ENCODE results near the gene TLNRD1.
"Not testable (repeated sequence)": the region's sequence is repeated elsewhere in the genome, so short reads cannot be mapped to it uniquely, and the experiment has no call there.

The TLNRD1 gene

DNA sequence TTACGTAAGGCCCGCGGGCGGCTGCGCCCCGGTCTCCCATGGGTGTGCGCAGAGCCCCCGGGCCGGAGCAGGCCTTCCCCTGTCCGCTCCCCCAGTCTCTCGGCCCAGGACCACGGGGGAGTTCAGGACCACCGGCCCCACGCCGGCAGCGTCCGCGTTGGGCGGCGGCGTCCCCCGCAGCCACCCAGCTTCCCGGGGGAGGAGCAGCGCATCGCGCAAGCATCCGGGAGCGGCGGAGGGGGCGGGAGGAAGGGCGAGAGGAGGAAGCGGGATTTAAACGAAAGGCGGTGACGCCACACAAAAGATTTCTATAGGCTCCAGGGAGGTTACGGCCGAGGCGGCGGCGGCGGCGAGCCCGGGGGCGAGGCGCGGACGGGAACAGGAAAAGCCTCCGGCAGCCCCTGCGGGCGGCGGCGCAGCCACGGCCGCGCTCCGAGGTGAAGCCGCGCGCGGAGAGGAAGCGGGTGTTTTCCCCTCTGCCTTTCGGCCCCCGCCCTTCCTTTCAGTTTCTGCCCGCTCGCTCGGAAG, at the start of gene TLNRD1:
Gene TLNRD1, plus strand, starts transcription at position 300 of the 528 bp plus-strand sequence. CDS start 1,349 bp downstream, outside the sequence.
- no peak for FAIRE-seq

DNA sequence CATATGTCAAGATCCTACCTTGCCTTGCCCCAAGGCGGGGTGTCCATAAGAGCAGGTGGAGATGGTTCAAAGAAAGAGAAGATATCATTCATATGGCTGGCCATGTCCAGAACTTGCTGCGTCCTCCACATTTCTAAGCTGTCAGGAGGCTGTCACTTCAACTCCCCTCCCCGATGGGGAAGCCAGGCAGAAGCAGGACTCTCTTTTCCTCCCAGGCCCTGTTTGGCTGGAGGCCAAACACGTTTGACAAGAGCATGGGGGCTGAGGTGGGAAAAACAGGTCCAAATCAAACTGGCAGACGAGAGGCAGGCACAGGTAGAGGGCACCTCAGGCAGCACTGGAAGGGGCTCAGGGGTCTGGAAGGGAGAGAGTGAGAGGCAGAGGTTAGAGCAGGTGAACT, 48.8 kb upstream of the TLNRD1 start:
- no peak for FAIRE-seq

DNA sequence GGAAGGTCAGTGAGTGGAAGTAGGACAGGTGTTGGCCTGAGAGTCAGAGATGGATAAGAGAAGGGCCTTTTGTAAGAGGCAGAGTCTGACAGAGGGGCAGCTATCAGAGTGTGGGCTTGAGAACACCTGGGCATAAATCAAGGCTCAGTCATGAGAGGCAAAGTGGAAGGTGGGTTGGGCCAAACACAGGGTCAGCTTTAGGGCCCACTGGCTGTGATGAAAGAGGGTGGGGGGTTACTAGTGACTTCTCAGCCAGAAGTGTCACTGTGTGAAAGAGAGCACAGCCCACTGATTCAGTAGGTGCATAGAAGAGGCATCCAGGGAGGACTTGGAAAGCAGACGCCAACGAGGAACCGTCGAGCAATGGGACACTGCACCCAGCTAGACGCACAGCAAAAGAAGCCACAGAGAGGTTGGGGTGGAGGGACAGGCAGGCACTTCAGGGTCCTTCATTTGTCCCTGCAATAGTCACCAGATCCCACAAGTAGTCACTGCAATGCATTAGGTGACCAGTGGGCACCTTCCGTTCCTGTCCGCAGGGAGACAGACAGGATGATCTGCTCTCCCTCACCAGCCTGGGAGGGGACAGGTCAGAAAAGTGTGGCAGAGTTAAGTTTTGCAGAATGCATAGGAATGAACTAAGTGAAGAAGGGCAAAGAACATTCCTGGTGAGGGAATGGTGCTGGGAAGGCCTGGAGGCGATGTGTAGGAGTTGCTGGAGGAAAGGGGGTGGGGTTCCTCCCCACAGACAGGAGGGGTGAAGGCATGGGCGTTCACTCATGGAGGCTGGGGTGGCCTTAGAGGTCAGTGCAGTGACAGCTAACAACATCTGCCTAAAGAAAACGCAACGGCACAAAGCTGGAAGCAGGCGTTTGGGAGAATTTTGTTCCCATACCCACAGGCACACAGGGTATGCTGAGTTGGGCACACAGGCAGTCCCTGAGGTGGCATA, 47.4 kb upstream of the TLNRD1 start:
- FAIRE-seq: no peak

DNA sequence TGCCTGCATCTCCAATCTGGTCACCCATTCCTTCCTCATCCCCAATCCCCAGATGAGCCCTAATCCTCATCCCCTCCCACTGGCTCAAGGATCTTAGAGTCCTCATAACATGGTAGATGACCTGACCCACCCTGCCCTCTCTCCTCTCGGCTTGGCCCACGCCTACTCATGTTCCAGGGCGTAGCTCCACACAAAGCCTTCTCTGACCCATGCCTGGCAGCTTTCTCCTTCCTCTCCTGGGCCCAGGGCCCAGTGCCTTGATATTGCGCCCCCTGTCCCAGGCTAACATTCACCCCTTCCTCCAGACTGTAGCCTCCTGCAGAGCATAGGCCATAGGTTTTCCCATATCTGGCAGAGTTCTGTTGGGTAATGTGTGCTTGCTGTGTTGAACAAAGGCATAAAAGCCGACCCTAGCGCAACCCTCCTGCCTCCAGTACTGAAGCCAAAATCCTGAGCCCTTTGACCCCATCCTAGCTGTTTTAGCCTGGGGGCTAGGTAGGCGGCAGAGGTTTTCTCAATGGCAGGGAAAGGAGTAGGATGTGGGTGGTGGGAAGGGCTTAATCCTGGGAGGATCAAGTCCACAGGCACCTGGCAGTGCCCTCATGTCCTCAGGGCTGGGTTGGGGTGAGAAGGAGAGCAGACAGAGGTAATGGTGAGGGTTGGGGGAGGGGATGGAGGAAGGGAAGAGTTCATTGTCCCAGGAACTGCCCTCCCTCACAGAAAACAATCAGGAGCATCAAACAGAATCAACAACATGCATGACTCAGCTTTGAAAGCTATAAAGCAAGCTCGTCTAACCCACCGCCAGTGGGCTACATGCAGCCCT, 46.6 kb upstream of the TLNRD1 start:
- no peak for FAIRE-seq

DNA sequence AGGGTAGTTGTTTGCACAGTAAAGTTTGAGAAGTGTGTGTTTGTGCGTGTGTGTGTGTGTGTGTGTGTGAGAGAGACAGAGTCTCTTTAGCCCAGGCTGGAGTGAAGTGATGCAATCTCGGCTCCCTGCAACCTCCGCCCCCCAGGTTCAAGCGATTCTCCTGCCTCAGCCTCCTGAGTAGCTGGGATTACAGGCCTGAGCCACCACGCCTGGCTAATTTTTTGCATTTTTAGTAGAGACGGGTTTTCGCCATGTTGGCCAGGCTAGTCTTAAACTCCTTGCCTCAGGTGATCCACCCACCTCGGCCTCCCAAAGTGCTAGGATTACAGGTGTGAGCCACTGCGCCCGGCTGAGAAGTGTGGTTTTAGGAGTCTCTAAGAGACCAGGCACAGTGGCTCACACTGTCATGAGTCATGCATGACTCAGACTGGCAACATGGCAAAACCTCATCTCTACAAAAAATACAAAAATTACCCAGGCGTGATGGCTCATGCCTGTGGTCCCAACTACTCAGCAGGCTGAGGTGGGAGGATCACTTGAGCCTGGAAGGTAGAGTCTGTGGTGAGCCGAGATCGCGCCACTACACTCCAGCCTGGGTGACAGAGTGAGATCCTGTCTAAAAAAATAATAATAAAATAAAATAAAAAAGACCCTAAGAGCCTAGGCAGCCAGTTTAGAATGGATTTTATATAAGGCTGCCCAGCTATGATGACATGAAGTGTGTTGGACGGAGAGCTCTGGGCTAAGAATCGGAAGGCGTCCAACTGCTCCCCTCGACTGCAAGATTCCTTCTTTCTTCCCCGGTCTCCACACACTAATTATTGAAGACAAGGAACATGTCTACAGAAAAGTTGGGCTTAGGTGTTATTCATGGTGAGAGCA, 44.9 kb upstream of the TLNRD1 start:
- FAIRE-seq: not testable (repeated sequence)

DNA sequence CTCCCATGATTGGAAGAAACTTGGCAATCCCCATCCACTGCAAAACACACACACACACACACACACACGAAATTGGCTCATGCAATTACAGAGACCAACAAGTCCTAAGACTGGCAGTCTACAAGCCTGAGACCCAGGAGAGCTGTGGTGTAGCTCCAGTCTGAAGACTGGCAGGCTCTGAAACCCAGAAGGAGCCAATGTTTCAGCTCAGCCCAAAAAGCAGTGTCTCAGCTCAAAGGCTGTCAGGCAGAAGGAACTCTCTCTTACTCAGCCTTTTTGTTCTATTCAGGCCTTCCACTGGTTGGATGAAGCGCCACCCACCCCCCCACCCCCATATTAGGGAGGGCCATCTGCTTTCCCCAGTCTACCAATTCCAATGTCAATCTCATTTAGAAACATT, 43.2 kb upstream of the TLNRD1 start:
- no peak for FAIRE-seq

DNA sequence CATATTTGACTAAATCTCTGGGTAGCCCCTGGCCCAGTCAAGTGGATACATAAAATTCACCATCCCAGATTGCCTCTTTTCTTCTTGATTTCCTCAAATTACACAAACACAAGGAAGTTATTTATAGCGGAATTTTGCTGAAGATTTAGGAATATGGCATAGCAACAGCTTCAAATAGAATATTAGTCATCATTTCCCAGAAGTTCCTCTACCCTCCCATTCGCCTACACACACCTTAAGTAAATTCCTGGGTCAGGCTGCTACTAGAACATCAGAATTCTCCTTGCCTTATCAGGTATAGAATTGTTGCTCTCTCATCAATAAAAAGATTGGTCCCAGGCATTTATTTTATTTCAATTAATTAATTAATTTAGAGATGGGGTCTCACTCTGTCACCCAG, 42.7 kb upstream of the TLNRD1 start:
- FAIRE-seq: no peak

DNA sequence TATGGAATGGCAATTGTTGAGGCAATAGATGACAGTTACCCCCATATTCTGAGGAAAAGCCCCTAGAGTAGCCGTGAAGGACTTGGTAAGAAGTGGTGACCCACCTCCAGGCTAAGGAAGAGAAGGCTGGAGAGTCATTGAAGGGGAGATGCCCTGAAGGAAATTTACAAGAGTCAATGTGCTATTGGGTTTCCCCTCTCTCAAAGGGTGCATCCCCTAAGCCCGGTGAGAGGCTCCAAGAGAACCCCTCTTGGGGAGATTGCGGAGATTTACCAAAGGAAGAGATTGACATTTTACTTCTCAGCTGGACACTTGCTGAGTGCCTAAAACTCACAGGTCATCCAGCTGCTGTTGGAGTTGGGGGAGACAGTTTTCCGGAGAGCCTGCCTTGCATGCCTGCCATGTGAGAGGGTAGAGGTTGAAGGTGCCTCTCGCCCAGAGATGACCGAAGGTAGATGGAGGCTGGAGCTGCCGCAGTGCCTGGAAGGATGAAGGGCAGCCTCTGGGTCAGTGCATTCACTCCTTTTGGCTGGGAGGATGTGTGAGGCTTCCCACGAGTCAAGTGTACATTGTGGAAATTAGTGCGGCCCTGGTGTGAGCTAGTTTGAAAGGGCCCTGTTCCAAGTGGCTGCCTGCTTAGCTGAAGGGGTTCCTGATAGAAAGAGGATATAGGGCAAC, 41.8 kb upstream of the TLNRD1 start:
- FAIRE-seq: no peak

DNA sequence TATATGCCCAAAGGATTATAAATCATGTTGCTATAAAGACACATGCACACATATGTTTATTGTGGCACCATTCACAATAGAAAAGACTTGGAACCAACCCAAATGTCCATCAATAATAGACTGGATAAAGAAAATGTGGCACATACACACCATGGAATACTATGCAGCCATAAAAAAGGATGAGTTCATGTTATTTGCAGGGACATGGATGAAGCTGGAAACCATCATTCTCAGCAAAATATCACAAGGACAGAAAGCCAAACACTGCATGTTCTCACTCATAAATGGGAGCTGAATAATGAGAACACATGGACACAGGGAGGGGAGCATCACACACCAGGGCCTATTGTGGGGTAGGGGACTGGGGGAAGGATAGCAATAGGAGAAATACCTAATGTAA, 35.3 kb upstream of the TLNRD1 start:
- not testable (repeated sequence) for FAIRE-seq

DNA sequence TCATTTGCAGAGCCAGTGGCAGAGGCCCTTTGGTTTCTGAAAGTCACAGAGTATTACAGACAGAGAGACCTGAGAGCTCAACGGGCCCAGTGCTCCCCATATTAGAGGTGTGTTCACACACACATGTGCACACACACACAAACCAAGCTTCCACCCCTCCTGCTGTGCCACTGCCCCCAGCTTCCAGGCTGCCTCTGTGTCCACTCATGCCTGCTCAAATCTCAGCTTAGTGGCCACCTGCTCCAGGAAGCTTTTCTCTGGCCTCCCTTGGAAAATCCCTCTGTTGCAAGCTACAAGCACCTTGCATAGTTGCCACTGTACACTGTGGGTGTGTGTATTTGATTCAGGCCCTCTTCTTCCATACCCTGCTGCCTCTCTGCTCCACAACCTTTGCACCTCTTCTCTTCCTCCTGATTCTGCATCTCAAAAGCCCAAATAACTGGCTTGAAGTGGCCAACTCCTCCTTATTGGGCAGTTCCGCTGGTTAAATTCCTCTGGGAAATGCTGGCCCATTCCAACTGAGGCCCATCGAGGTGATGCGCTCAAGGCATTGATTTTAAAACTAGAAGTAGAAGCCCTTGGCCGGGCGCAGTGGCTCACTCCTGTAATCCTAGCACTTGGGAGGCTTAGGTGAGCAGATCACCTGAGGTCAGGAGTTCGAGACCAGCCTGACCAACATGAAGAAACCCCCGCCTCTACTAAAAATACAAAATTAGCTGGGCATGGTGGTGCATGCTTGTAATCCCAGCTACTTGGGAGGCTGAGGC, 34.1 kb upstream of the TLNRD1 start:
- no peak for FAIRE-seq

DNA sequence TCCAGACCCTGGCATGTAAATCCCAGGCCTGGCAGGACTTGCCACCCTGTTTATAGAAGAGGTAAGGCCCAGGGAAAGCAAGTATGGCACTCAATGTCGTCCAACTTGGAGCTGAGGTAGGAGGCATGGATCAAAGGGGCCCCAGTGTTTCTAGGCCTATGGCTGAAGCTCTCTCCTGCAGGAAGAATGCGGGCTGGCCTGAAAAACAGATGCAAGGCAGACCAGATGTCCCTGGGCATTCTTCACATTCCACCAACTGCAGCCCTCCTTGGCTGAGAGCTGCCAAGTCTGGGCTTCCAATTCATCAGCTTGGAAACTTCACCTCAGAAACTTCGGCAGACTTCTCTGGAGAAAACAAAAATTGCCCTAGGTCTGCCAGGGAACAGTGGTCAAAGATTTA, 33.3 kb upstream of the TLNRD1 start:
- FAIRE-seq: no peak

DNA sequence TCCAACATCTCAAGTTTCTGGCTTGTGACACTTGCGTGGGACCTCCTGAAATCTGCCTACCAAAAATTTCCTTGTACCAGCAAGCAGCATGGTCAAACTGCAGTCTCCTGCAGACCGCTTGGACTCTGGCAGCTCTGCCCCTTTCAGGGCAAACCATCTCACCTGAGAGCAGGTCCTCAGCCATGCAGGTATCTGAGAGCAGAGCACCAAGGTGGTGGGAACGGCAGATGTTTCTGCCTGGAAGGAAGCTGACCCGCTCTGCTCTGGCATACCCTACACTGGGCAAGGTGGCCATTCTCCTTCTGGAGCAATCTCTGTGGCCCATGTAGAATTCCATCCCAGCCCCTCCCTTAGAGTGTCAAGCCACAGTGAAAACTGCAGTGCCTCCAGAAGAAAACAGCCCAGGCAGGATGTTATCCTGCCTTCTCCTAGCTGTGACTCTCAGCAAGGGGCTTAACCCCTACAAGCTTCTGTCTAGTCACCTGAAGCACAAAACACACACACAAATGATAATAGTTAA, 32.7 kb upstream of the TLNRD1 start:
- no peak for FAIRE-seq

DNA sequence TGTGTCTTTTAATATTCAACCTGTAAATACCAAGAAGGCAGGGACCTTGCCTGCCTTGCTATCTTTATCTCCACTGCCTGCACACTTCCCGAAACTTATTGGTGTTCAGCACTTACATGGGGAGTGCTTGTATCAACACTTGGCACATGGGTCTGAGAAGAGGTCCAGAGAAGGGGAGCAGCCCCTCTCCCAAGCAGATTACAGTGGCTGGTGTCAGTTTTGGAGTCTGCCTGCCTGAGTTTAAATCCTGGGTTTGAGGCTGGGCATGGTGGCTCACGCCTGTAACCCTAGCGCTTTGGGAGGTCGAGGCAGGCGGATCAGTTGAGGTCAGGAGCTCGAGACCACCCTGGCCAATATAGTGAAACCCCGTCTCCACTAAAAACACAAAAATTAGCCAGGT, 31.4 kb upstream of the TLNRD1 start:
- no peak for FAIRE-seq

DNA sequence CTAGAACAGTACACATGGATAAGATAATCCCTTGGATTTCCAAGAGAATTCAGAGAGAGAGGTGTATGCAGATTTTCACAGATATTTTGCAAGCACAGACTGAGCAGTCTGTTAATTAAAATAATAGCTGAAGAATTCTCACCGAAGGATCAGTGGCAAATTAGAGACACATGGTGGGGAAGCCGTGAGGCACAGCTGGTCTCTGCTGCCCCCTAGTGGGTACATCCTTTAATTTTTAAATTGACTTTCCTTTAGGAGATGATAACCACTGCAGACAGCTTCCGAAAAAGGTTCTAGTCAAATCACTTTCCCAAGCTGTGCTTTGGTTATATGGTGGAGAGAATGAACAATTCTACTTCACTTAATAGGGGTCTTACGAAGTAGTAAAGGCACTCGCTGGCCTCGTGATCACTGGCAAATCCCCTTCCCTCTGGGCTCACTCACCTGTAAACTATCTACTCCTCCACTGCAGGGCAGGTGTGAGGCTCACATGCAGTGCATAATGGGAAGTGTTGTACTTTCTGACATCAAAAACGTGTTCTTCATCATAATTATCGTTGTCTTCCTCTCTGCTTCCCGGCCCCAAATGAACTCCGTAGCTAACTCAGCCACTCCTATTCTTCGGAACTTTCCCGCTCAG, 30.6 kb upstream of the TLNRD1 start:
- FAIRE-seq: no peak

DNA sequence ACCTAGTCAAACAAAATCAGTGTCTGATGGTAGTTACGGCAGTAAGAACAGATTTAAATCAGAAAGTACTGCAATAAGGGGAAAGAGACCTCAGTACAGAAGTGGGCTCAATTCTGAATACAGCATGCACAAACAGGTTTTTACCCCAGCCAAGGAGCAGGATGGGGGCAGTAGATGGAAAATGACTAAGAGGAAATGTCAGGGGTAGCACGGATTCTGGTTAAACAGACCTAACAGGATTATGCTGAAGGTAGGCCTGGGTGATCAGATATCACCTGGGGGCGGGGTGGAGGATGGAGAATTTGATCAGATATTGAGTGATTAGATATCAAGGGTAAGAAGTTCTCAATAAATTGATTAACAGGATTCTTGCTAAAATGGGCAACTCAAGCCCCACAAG, 30.1 kb upstream of the TLNRD1 start:
- no peak for FAIRE-seq

DNA sequence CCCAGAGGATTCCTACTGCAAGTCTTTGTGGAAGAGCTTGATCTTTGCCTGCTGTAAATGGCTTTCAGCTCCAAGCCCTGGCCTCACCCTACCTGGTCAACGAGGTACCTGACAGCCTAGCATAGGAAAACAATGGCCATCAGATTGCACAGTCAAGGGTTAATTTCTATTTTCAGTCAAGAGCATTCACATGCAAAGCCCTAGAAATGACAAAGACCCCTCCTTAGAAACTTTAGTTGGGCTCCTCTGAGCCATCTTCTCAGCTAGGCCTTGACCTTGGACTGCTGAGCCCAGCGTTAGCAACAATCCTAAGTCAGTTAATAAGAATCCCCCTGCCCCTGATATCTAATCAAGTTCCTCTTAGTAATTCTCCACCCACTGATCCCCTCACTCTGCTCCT, 29.6 kb upstream of the TLNRD1 start:
- no peak for FAIRE-seq

DNA sequence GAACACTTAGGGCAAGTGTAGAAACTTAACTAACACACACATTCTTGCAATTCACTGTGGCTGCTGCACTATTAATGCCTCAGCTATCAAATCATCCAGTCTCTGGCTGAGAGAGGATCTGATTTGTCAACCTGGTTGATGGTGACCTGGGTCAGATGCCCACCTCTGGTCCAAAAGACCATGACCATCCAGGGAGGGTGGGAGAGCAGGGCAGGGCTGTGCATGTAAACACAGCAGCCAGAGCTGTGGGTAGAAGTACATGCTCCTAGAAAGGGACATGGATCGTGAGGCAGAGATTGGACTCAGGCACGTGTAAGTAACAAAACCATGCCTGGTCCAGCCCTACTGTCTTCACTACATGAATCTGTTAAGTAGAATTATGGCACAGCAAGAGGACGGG, 28.4 kb upstream of the TLNRD1 start:
- FAIRE-seq: no peak

DNA sequence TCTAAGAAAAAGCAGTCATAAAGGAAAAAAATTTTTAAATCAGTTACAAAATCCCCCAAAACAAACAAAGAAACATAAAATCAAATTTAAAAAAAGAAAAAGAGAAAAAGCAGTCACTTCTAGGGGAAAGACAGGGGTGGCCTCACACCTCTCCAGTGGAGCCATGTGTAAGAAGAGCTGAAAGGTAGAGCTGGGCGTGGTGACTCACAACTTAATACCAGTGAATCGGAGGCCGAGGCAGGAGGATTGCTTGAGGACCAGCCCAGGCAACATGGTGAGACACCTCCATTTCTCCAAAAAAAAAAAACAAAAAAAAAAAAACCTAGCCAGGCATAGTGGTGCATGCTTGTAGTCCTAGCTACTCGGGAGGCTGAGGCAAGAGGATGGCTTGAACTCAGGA, 25.8 kb upstream of the TLNRD1 start:
- no peak for FAIRE-seq

DNA sequence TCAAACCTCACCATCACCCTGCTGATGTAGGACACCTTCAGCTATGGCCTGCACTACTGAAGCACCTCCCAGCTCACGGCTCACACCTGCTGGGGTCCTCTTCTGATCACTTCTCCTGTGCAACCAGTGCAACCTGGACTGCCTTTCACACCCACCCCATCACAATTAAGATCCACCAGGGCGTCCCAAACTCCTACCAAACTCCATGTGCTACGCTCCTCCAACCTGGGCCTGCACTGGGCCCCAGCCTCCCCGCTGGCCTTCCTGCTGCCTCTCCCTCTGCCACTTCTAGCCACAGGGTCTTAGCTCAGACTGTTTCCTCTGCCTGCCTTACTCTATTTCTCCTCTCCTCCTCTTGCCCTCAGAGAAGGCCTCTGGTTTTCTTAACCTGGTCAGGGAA, 23.9 kb upstream of the TLNRD1 start:
- no peak for FAIRE-seq

DNA sequence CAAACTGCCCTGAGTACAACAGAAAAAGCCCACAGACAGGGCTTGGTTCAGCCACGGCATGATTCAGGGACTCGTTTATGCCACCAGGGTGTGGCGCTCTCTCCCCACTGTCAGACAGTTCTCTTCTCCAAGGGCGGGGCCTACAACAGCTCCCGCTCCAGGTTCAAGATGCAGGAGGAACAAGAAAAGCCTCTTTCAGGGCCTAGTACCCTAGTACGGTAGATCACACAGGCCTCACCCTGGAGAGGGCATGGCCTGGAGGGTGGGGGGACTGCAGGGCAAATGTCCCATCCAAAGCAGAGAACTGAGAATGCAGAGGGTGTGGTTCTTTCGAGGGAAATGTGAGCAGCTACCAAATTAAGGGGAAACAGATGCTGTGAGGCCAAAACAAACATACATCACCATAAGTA, 23.1 kb upstream of the TLNRD1 start:
- no peak for FAIRE-seq

Data from colon (tissue), 2 donors.